HCT116 (cell line): ENCODE measurements around the gene PKP3. TPM values are rescaled to one million over a fixed set of nuclear protein-coding genes. Genes with fewer than 3 reads are reported as not detected.

Experiments used
- ATAC-seq: fragments of 200-7000 bp; cut with Tn5 transposase; 2 replicates; pipeline ENCODE4 v1.9.1; 2020; ENCODE audit warnings: mild to moderate bottlenecking, moderate library complexity
- BruUV-seq: library from RNA; stranded (reverse); fragments of 400-500 nt; replicated peaks from 2 replicates; lab custom pipeline; 2021; lab: Mats Ljungman, UMichigan
- CTCF ChIA-PET: fragments of 300-600 bp; sonication (Branson Sonifier 250); formaldehyde crosslinking; loops from one replicate; lab custom pipeline; 2021; ENCODE audit warnings: antibody characterized with exemption; lab: Charles Lee
- POLR2A ChIA-PET: fragments of 300-600, 350-600 bp; sonication (Branson Sonifier 250); formaldehyde crosslinking; loops from one replicate; lab custom pipeline; 2021; ENCODE audit warnings: antibody characterized with exemption; lab: Charles Lee
- RAD21 ChIA-PET, 2 experiments: fragments of 300-600 bp; sonication (Branson Sonifier 250); formaldehyde crosslinking; loops; one replicate each; lab custom pipeline; 2023; ENCODE audit warnings: low total read pairs in 2 of 2; ENCODE audit not compliant: uncharacterized antibody in 2 of 2, unreplicated experiment in 2 of 2, low non-redundant PET in 1 of 2; lab: Charles Lee
- DNase-seq: peaks from one replicate; pipeline ENCODE4 v3.0.0-alpha.2; 2010; ENCODE audit warnings: low read depth, low spot score
- H2AFZ ChIP-seq: fragments of 200-600 bp; shearing (Covaris generic), sonication (generic); 2 replicates; pipeline ENCODE4 v1.6.1; 2017; ENCODE audit warnings: low read depth, mixed run types, mixed read lengths, antibody characterized with exemption, low read length; ENCODE audit not compliant: poor library complexity, severe bottlenecking
- H3K27ac ChIP-seq: 2 replicates; pipeline ENCODE4 v1.5.1; 2012; ENCODE audit warnings: low read depth, low read length
- H3K27me3 ChIP-seq: fragments of 200-600 bp; sonication (generic); 2 replicates; pipeline ENCODE4 v1.6.1; 2016; ENCODE audit warnings: mixed run types, low read length, mixed read lengths; ENCODE audit not compliant: insufficient read depth
- H3K36me3 ChIP-seq, 2 experiments: fragments of 200-500 bp in 1 of 2; fragments of 200-600 bp in 1 of 2; sonication (Bioruptor generic) in 1 of 2; sonication (generic) in 1 of 2; 2 replicates each; pipeline versions ENCODE4 v1.5.1 to v1.6.1; 2014 to 2016; ENCODE audit warnings: low read length in 2 of 2, inconsistent platforms in 1 of 2, mixed read lengths in 1 of 2, mixed run types in 1 of 2; ENCODE audit not compliant: insufficient read depth in 2 of 2, control insufficient read depth in 1 of 2
- H3K4me1 ChIP-seq, 2 experiments: fragments of 200-600 bp in 1 of 2; sonication (generic) in 1 of 2; 2 replicates each; pipeline versions ENCODE4 v1.5.1 to v1.6.1; 2012 to 2017; ENCODE audit warnings: low read length in 2 of 2, inconsistent platforms in 1 of 2, mild to moderate bottlenecking in 1 of 2, mixed read lengths in 1 of 2, mixed run types in 1 of 2, moderate library complexity in 1 of 2; ENCODE audit not compliant: insufficient read depth in 2 of 2, control insufficient read depth in 1 of 2
- H3K4me2 ChIP-seq: fragments of 200-600 bp; sonication (generic); 2 replicates; pipeline ENCODE4 v1.6.1; 2017; ENCODE audit warnings: mixed run types, low read length, mixed read lengths
- H3K4me3 ChIP-seq, 2 experiments: fragments of 200-600 bp in 1 of 2; sonication (generic) in 1 of 2; replicated peaks in 1 of 2; 2 replicates each; pipeline ENCODE4 v1.5.1; 2011 to 2016; ENCODE audit warnings: low read length in 2 of 2, control low read depth in 1 of 2, low read depth in 1 of 2, mild to moderate bottlenecking in 1 of 2, mixed read lengths in 1 of 2, mixed run types in 1 of 2
- H3K79me2 ChIP-seq: fragments of 200-600 bp; sonication (generic); 2 replicates; pipeline ENCODE4 v1.6.1; 2017; ENCODE audit warnings: mild to moderate bottlenecking, mixed run types, low read length, moderate library complexity, mixed read lengths; ENCODE audit not compliant: insufficient read depth
- H3K9ac ChIP-seq: fragments of 200-600 bp; sonication (generic); 2 replicates; pipeline ENCODE4 v1.6.1; 2016; ENCODE audit warnings: low read length, mixed read lengths
- H3K9me2 ChIP-seq: fragments of 200-600 bp; sonication (generic), shearing (Covaris generic); 2 replicates; pipeline ENCODE4 v1.6.1; 2017; ENCODE audit warnings: mixed run types, mild to moderate bottlenecking, moderate library complexity; ENCODE audit not compliant: insufficient read depth
- H3K9me3 ChIP-seq, 2 experiments: fragments of 200-500 bp in 1 of 2; fragments of 200-600 bp in 1 of 2; sonication (Bioruptor generic) in 1 of 2; sonication (generic) in 1 of 2; 2 replicates each; pipeline ENCODE4 v1.6.1; 2014 to 2017; ENCODE audit warnings: low read length in 2 of 2, mixed read lengths in 2 of 2, inconsistent platforms in 1 of 2, low read depth in 1 of 2, mild to moderate bottlenecking in 1 of 2, mixed run types in 1 of 2, moderate library complexity in 1 of 2; ENCODE audit not compliant: control insufficient read depth in 1 of 2, insufficient read depth in 1 of 2
- H4K20me1 ChIP-seq: fragments of 200-600 bp; sonication (generic), shearing (Covaris generic); 2 replicates; pipeline ENCODE4 v1.6.1; 2017; ENCODE audit warnings: mixed run types, mild to moderate bottlenecking, moderate library complexity; ENCODE audit not compliant: insufficient read depth
- EGR1 ChIP-seq: IDR thresholded peaks from 2 replicates; pipeline ENCODE4 v1.6.1; 2012; ENCODE audit warnings: low read depth
- ELF1 ChIP-seq: IDR thresholded peaks from 2 replicates; pipeline ENCODE4 v1.6.1; 2012; ENCODE audit warnings: low read depth, borderline replicate concordance
- EZH2phosphoT487 ChIP-seq: fragments of 200-600 bp; IDR thresholded peaks from 2 replicates; pipeline ENCODE4 v1.6.1; 2018; ENCODE audit warnings: antibody characterized with exemption, borderline replicate concordance
- RAD21 ChIP-seq: IDR thresholded peaks from 2 replicates; pipeline ENCODE4 v1.6.1; 2012; ENCODE audit warnings: low read depth, mild to moderate bottlenecking
- TCF7L2 ChIP-seq: IDR thresholded peaks from 2 replicates; pipeline ENCODE4 v1.7.0; 2011; ENCODE audit warnings: borderline replicate concordance, inconsistent platforms; ENCODE audit not compliant: insufficient read depth, insufficient read length; ENCODE audit errors: extremely low read depth
- intact Hi-C: fragments of 100-400 bp; cut with micrococcal nuclease; formaldehyde crosslinking; loops from 2 replicates; pipeline ENCODE4 v1.10.0; 2022
- total RNA-seq: library from RNA; stranded (reverse); gene quantifications from one replicate; pipeline ENCODE4 v1.2.1, GENCODE V29; 2021; ENCODE audit not compliant: unreplicated experiment
- TF ChIP-seq, protein P1 (sequence below), 3 experiments: fragments of 200-600 bp in 1 of 3; sonication (generic) in 1 of 3; IDR thresholded peaks in 2 of 3; conservative IDR thresholded peaks in 1 of 3; 2 replicates each; pipeline ENCODE4 v1.5.1; 2012 to 2017; ENCODE audit warnings: low read depth in 2 of 3, low read length in 2 of 3, antibody characterized with exemption in 1 of 3, borderline replicate concordance in 1 of 3, control low read depth in 1 of 3, mild to moderate bottlenecking in 1 of 3, mixed read lengths in 1 of 3, mixed run types in 1 of 3, moderate library complexity in 1 of 3; ENCODE audit not compliant: insufficient read depth in 1 of 3
- TF ChIP-seq, protein P2 (sequence below): IDR thresholded peaks from 2 replicates; pipeline ENCODE4 v1.6.1; 2012; ENCODE audit warnings: low read depth

Gene PKP3
- total RNA-seq, 1 experiment from 2014 or later, result 157 TPM

DNA sequence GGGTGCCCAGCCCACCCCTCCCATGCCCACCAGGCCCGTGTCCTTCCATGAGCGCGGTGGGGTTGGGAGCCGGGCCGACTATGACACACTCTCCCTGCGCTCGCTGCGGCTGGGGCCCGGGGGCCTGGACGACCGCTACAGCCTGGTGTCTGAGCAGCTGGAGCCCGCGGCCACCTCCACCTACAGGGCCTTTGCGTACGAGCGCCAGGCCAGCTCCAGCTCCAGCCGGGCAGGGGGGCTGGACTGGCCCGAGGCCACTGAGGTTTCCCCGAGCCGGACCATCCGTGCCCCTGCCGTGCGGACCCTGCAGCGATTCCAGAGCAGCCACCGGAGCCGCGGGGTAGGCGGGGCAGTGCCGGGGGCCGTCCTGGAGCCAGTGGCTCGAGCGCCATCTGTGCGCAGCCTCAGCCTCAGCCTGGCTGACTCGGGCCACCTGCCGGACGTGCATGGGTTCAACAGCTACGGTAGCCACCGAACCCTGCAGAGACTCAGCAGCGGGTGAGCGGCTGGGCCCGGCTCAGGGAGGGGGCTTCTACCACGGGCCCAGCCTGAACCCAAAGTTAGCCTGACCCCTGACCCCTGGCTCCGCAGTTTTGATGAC, 3.0 kb downstream of the PKP3 start:
- intact Hi-C loops, result loop anchor here (10.0 kb wide), 1 partner anchor 92 kb away; the partner anchor contains the start of gene IFITM2
- no peak for TF ChIP-seq EZH2phosphoT487
- TF ChIP-seq, protein P1, sequence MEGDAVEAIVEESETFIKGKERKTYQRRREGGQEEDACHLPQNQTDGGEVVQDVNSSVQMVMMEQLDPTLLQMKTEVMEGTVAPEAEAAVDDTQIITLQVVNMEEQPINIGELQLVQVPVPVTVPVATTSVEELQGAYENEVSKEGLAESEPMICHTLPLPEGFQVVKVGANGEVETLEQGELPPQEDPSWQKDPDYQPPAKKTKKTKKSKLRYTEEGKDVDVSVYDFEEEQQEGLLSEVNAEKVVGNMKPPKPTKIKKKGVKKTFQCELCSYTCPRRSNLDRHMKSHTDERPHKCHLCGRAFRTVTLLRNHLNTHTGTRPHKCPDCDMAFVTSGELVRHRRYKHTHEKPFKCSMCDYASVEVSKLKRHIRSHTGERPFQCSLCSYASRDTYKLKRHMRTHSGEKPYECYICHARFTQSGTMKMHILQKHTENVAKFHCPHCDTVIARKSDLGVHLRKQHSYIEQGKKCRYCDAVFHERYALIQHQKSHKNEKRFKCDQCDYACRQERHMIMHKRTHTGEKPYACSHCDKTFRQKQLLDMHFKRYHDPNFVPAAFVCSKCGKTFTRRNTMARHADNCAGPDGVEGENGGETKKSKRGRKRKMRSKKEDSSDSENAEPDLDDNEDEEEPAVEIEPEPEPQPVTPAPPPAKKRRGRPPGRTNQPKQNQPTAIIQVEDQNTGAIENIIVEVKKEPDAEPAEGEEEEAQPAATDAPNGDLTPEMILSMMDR (IDR thresholded peaks at IDR 0.05 in 2 of 3, conservative IDR thresholded peaks at IDR 0.05 in 1 of 3; ENCODE audit: borderline replicate concordance in 1 of 3, insufficient read depth in 1 of 3, low read depth in 2 of 3, low read length in 2 of 3), result no peak
- no peak for TF ChIP-seq TCF7L2
- TF ChIP-seq EGR1, result no peak
- no peak for TF ChIP-seq ELF1
- TF ChIP-seq, protein P2, sequence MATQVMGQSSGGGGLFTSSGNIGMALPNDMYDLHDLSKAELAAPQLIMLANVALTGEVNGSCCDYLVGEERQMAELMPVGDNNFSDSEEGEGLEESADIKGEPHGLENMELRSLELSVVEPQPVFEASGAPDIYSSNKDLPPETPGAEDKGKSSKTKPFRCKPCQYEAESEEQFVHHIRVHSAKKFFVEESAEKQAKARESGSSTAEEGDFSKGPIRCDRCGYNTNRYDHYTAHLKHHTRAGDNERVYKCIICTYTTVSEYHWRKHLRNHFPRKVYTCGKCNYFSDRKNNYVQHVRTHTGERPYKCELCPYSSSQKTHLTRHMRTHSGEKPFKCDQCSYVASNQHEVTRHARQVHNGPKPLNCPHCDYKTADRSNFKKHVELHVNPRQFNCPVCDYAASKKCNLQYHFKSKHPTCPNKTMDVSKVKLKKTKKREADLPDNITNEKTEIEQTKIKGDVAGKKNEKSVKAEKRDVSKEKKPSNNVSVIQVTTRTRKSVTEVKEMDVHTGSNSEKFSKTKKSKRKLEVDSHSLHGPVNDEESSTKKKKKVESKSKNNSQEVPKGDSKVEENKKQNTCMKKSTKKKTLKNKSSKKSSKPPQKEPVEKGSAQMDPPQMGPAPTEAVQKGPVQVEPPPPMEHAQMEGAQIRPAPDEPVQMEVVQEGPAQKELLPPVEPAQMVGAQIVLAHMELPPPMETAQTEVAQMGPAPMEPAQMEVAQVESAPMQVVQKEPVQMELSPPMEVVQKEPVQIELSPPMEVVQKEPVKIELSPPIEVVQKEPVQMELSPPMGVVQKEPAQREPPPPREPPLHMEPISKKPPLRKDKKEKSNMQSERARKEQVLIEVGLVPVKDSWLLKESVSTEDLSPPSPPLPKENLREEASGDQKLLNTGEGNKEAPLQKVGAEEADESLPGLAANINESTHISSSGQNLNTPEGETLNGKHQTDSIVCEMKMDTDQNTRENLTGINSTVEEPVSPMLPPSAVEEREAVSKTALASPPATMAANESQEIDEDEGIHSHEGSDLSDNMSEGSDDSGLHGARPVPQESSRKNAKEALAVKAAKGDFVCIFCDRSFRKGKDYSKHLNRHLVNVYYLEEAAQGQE, result no peak
- TF ChIP-seq RAD21, result no peak

More for the DNA sequence above, 3.0 kb downstream of the PKP3 start:
- Histone ChIP-seq H3K27me3 (no peaks in the 10 kb centered on the region), H3K36me3 (peaks cover 7 to 36% of the 10 kb centered on the region in 2 experiments; a peak in 3 of 4 replicates), H3K79me2 (peaks cover 37% of the 10 kb centered on the region), H3K4me2 (no peak overlapping the region), H3K9me3 (no peaks in the 10 kb centered on the region), H3K4me3 (no peak overlapping the region), H2AFZ (no peak overlapping the region), H4K20me1 (no peaks in the 10 kb centered on the region), H3K4me1 (peaks cover 21 to 36% of the 10 kb centered on the region in 2 experiments), H3K9me2 (no peaks in the 10 kb centered on the region), H3K9ac (no peak overlapping the region), H3K27ac (peak overlapping the region; percentile 32; the same call in 1 of the 2 replicates)
- DNase-seq (no peak), ATAC-seq (no peak)
- ChIA-PET RAD21 (no interaction called here), CTCF (no interaction called here), POLR2A (no interaction called here)
- BruUV-seq, result no TSS peak
